ENCODE results near the gene ANKUB1. TPM values are rescaled to one million over a fixed set of nuclear protein-coding genes. Genes with fewer than 3 reads are reported as not detected.

Gene ANKUB1
- total RNA-seq, 1 donor from 2014 or later, result not detected

GRCh38 chr3:149732234-149732633 is 60.1 kb downstream of the ANKUB1 start:
- H3K4me1 Mint-ChIP-seq, result no peaks in the 10 kb centered on the region
- H3K27ac Mint-ChIP-seq, result no peak overlapping the region
- no peak overlapping the region for H3K4me3 Mint-ChIP-seq
- H3K36me3 Mint-ChIP-seq (ENCODE audit: low read depth), result peaks cover under 1% of the 10 kb centered on the region
- intact Hi-C loops (cut with micrococcal nuclease), result no loop called here
- no peak for DNase-seq
- H3K9me3 Mint-ChIP-seq, result no peaks in the 10 kb centered on the region
- H3K27me3 Mint-ChIP-seq, result no peaks in the 10 kb centered on the region

DNA sequence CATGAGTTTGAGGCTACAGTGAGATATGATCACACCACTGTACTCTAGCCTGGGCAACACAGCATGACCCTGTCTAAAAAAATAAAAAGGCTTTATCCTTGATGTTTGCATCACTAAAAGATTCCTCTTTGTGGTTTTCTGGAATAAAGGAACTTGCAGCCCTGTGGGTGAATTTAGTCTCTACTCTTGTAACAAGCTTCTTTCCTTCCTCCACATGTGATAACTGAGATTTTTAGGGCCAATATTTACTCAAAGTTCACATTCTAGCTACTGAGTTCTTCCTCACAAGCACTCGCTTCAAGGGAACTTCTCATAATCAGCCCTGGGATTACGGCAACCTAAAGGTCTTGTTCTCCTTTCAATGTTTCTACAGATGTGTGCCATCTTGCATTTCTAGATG is 64.7 kb downstream of the ANKUB1 start:
- Mint-ChIP-seq H3K36me3 (ENCODE audit: low read depth) (no peaks in the 10 kb centered on the region), H3K9me3 (no peaks in the 10 kb centered on the region), H3K4me1 (no peaks in the 10 kb centered on the region), H3K27ac (no peak overlapping the region), H3K27me3 (peaks cover 10% of the 10 kb centered on the region), H3K4me3 (no peak overlapping the region)
- DNase-seq, result no peak
- intact Hi-C loops (cut with micrococcal nuclease), result loop anchor here (2.0 kb wide), 1 partner anchor 25 kb away; no protein-coding TSS in a partner anchor

DNA sequence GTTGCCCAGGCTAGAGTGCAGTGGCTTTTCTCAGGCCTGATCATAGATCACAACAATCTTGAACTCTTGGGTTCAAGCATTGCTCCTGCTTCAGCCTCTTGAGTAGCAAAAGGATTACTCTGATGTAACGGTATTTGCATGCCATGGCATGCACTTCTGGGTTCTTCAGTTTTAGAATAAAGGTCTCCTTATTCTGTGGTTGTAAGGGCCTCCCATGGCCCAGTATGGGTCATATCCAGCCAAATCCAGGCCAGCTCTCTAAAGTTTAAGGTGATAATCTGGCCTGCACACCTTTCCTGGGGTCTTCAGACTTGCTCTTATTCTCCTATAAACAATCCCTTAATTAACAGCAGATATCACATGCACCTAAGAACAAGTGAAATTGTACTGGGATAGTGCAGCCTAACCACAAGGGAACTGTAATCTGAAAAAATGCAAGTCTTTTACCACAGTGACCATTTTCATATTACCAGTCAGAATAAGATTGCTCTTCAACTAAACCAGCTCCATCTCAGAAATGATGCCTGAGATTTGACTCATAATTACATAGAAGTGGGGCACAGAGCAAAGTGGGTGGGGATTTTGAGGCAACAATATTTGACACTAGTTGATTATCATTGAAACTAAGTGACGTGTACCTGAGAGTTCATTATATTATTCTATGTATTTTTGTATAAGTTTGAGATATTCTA is 65.5 kb downstream of the ANKUB1 start:
- Mint-ChIP-seq H3K4me1 (no peaks in the 10 kb centered on the region), H3K4me3 (no peak overlapping the region), H3K27ac (no peak overlapping the region), H3K27me3 (peaks cover 14% of the 10 kb centered on the region), H3K36me3 (ENCODE audit: low read depth) (no peaks in the 10 kb centered on the region), H3K9me3 (no peaks in the 10 kb centered on the region)
- no peak for DNase-seq
- intact Hi-C loops (cut with micrococcal nuclease), result loop anchor here (2.0 kb wide), 1 partner anchor 24 kb away; no protein-coding TSS in a partner anchor

DNA sequence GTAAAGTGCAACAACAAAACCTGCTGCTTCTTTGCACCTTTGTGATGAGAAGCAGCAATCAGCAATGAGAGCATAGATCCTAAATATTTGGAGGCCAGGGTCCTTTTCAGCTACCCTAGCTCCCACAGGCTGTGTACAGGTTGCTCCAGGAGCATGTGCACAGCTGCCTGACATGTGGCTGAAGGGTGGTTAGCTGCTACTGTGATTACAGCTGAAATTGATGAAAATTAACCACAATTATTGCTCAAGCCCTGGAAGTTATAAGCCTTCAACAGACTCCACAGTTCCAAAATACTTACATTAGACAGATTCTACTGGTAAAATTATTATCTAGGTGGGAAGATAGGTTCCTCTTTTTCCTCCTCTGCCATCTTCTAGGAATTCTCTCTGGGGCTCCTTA is 68.6 kb downstream of the ANKUB1 start:
- no peak overlapping the region for H3K27ac Mint-ChIP-seq
- no peak overlapping the region for H3K4me3 Mint-ChIP-seq
- no peaks in the 10 kb centered on the region for H3K36me3 Mint-ChIP-seq (ENCODE audit: low read depth)
- intact Hi-C loops (cut with micrococcal nuclease), result no loop called here
- peaks cover 18% of the 10 kb centered on the region for H3K27me3 Mint-ChIP-seq
- no peaks in the 10 kb centered on the region for H3K4me1 Mint-ChIP-seq
- no peak for DNase-seq
- peaks cover 12% of the 10 kb centered on the region for H3K9me3 Mint-ChIP-seq

DNA sequence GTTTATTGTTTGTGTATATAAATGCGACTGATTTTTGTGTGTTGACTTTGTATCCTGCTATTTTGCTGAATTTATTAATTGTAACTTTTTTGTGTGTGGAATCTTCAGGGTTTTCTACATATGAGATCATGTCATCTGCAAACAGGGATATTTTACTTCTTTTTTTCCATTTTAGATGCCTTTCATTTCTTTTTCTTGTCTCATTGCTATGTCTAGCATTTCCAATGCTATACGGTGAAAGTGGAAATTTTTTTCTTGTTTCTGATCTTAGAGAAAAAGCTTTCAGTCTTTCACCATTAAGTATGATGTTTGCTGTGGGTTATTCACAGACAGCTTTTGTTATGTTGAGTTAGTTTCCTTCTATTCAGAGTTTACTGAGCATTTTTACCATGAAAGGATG is 71.4 kb downstream of the ANKUB1 start:
- Mint-ChIP-seq H3K4me1 (peaks cover 3% of the 10 kb centered on the region), H3K9me3 (peaks cover 12% of the 10 kb centered on the region), H3K36me3 (ENCODE audit: low read depth) (no peaks in the 10 kb centered on the region), H3K27me3 (peaks cover 18% of the 10 kb centered on the region), H3K4me3 (no peak overlapping the region), H3K27ac (no peak overlapping the region)
- DNase-seq, result no peak
- intact Hi-C loops (cut with micrococcal nuclease), result no loop called here

DNA sequence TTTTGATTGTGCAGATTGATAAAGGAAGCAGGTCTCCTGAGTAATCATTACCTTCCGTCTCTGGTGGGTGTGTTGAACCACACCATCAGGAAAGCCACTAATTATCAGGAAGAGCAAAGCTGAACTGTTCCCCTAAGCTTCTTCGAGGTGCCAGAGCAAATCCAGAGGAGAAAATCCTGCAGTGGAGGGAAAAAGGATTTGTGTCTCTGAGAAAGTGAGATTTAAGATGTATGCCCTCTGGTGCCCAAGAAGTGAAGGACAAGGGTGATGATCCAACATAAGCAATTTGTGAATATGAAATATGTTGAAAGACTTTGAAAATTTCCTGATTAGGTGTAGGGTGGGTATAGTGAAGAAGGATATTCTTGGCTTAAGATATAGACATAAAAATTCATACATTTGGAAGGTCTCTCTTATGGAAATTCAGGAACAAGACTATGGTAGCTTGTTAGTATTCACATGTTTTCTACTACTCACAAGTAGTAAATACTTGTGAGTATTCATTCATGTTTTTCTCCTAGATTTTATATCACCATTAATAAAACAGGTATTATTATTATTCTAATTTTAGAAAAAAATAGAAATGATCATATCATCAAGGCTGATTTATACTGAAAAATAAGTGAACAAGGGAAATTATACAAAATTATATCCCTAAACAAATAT is 74.8 kb downstream of the ANKUB1 start:
- peaks cover 12% of the 10 kb centered on the region for H3K9me3 Mint-ChIP-seq
- H3K27me3 Mint-ChIP-seq, result peaks cover 7% of the 10 kb centered on the region
- peaks cover 3% of the 10 kb centered on the region for H3K4me1 Mint-ChIP-seq
- intact Hi-C loops (cut with micrococcal nuclease), result loop anchor here (2.0 to 5.0 kb wide), 3 partner anchors 95 to 205 kb away; no protein-coding TSS in a partner anchor
- no peaks in the 10 kb centered on the region for H3K36me3 Mint-ChIP-seq (ENCODE audit: low read depth)
- H3K4me3 Mint-ChIP-seq, result no peak overlapping the region
- peak; percentile 77 for DNase-seq
- H3K27ac Mint-ChIP-seq, result no peak overlapping the region

DNA sequence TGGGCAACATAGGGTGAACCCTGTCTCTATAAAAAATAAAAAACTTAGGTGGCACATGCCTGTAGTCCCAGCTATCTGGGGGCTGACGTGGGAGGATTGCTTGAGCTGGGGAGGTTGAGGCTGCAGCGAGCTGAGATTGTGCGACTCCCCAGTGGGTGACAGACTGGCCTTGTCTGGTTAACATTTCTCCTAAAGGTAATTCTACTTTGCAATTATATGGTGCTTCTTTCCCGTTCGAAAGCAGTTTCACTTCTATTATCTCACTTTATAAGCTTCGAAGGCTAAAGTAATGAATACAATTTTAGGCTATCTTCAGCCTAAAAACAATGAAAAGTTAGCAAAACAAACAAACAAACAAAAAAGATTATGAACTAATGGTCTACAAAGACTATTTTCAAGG is 75.4 kb downstream of the ANKUB1 start:
- peak; percentile 15 for DNase-seq
- Mint-ChIP-seq H3K27ac (no peak overlapping the region), H3K9me3 (peaks cover 12% of the 10 kb centered on the region), H3K4me3 (no peak overlapping the region), H3K4me1 (peaks cover 3% of the 10 kb centered on the region), H3K36me3 (ENCODE audit: low read depth) (no peaks in the 10 kb centered on the region), H3K27me3 (peaks cover 7% of the 10 kb centered on the region)
- intact Hi-C loops (cut with micrococcal nuclease), result loop anchor here (2.0 to 5.0 kb wide), 3 partner anchors 95 to 205 kb away; no protein-coding TSS in a partner anchor

DNA sequence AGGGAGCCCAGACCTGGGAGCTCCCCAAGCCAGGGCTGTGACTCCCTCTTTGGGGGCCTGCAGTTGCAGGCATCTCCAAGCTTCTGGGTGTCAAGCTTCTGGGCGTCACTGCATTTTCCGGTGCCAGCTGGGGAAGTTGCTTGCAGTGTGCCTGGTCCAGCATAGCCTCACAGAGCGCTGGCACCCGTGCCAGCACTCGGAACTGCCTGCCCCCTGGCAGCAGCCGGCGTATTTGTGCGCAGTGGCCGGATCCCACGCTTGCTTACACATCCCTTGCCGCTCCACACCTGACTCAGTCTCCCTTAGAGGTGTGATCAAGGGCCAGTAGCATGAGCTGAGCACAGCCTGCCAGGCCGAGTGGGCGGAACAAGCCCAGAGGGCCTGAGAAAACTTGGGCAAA is 77.1 kb downstream of the ANKUB1 start:
- intact Hi-C loops (cut with micrococcal nuclease), result loop anchor here (5.0 kb wide), 2 partner anchors 93 to 203 kb away; no protein-coding TSS in a partner anchor
- Mint-ChIP-seq H3K4me1 (peaks cover 3% of the 10 kb centered on the region), H3K27me3 (peaks cover 3% of the 10 kb centered on the region), H3K36me3 (ENCODE audit: low read depth) (no peaks in the 10 kb centered on the region), H3K27ac (no peak overlapping the region), H3K4me3 (no peak overlapping the region), H3K9me3 (no peaks in the 10 kb centered on the region)
- DNase-seq, result peak; percentile 34

DNA sequence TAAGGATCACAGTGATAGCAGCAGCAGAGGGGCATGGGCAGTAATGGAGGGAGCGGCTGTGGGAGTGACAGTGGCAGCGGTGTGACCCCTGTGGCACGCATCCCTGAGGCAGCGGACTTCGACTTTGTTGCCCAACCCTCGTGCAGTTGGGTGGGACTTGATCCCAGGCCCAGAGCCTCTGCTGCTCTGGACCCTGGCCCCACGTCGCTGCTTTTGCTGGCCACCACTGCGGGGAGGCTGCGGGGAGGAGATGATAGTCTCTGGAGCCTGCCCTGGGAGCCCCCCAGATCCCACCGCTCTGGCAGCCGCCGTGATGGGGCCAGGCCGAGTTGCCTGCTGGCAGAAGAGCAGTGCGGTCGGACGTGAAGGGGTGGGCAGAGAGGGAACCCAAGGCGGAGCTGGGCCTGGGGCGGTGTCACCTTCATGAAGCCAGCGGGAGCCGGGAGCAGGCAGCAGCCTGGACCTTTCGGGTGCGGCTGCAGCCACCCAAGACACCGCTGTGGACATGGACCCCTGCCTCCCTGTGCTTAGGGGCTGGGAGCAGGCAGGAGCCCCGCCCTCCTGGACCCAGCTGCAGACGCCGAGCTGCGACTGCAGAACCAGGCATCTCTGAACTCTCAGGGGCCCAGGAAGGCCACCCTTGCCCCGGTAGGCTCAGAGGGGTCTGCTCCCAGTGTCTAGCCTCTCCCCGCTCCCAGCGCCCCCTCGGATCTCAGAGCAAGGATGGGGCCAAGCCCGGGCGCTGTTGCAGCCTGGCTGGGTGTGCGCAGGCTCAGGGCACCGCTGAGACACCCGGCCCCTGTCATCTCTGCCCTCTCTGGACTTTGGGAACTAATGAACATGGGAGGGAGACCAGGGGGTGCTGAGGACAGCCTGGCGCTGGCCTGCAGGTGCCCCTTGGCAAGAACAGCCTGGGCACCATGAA is 78.4 kb downstream of the ANKUB1 start:
- H3K4me1 Mint-ChIP-seq, result peaks cover 3% of the 10 kb centered on the region

More for the DNA sequence above, 78.4 kb downstream of the ANKUB1 start:
- intact Hi-C loops (cut with micrococcal nuclease), result no loop called here
- H3K27ac Mint-ChIP-seq, result no peak overlapping the region
- peaks cover 3% of the 10 kb centered on the region for H3K27me3 Mint-ChIP-seq
- no peaks in the 10 kb centered on the region for H3K36me3 Mint-ChIP-seq (ENCODE audit: low read depth)
- no peaks in the 10 kb centered on the region for H3K9me3 Mint-ChIP-seq
- DNase-seq, result no peak
- H3K4me3 Mint-ChIP-seq, result no peak overlapping the region

Other genes starting within 250 kb of the ANKUB1 start
- 0.31 and 0.75 TPM in 2 replicates for gene WWTR1, start 134.5 kb downstream of the ANKUB1 start, total RNA-seq
- gene COMMD2, start 40.1 kb downstream of the ANKUB1 start, total RNA-seq, result 42.1 and 44.2 TPM in 2 replicates
- 31.6 and 36.7 TPM in 2 replicates for gene RNF13, start 20.7 kb upstream of the ANKUB1 start, total RNA-seq
- 0.62 and 0.82 TPM in 2 replicates for gene PFN2, start 178.3 kb upstream of the ANKUB1 start, total RNA-seq